DMS53 (cell line): ENCODE measurements around the gene IL18BP.

Experiments used
- DNase-seq: peaks from one replicate; lab custom pipeline; 2025; lab: John Stamatoyannopoulos, UW

The IL18BP gene

DNA sequence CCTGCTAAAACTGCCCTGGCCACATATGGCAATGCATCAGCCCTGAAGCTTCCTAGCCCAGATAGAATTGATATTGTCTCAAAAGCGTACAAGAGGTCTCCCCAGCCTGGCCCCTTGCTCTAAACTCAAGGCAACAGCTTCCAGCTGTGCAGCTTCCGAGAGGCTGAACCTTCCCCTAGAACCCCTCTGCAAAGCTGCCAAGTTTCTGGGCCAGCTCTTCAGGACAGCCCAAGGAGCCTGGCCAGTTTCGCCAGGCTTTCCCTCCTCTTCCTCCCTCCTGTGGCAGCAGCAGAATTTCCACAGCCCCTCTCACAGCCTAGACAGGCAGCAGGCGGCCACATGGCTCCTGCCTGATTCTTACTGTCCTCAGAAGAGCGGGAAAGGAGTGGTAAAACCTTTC lies 47.1 kb downstream of the IL18BP start:
- no peak for DNase-seq

DNA sequence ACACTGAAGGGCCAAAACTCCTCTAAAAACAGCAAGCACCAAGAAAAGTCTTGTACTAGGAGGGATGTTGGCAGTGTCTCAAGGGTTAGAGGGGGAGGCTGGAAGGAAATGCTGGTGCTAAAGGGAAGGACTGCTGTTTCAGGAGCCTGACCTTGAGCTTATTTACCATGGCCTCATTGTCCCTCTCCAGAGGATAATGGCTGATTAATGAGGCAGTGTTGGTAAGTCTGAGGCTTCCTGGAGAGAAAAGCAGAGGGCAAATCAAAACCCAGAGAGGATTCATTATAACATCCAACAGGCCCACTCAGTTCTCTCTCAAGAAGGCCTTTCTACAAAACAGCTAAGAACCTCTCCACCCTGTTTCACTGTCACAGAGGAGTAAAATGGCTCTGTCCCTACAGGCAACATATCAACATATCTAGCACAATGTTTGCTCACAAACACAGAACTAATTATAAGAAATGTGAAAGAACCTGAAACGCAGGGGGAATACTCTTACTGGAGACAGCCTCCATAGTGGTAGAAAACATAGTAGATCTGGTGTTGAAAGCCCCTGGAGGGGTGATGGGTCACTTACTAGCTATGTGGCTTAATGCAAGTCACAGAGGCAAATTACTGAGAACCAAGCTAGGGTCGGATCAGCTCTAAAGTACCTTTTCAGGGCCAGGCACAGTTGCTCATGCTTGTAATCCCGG lies 50.2 kb downstream of the IL18BP start:
- DNase-seq = no peak
